WTC11 (cell line): ENCODE results near the gene SLC25A21. TPM values are rescaled to one million over a fixed set of nuclear protein-coding genes. Genes with fewer than 3 reads are reported as not detected.

ENCODE experiments used
- ATAC-seq: fragments of 200-7000 bp; cut with Tn5 transposase; 2 replicates; pipeline ENCODE4 v1.10.0; 2021; ENCODE audit warnings: mild to moderate bottlenecking, moderate library complexity
- CTCF ChIA-PET: fragments of 300-600 bp; sonication (Branson Sonifier 250); formaldehyde crosslinking; loops from one replicate; lab custom pipeline; 2021; ENCODE audit warnings: antibody characterized with exemption; lab: Charles Lee
- POLR2A ChIA-PET: fragments of 350-600 bp; sonication (Branson Sonifier 250); formaldehyde crosslinking; loops from one replicate; lab custom pipeline; 2021; ENCODE audit warnings: antibody characterized with exemption; lab: Charles Lee
- DNase-seq: peaks from one replicate; pipeline ENCODE4 v3.0.0; 2021; ENCODE audit warnings: low spot score
- H3K27ac Mint-ChIP-seq: 2 replicates; pipeline ENCODE4 v1.8.0; 2021; ENCODE audit warnings: mixed read lengths
- H3K27me3 Mint-ChIP-seq: 2 replicates; pipeline ENCODE4 v1.8.0; 2021; ENCODE audit warnings: low read depth, mild to moderate bottlenecking, moderate library complexity, mixed read lengths
- H3K36me3 Mint-ChIP-seq: 2 replicates; pipeline ENCODE4 v1.8.0; 2021; ENCODE audit warnings: mixed read lengths
- H3K4me1 Mint-ChIP-seq: 2 replicates; pipeline ENCODE4 v1.8.0; 2022; ENCODE audit warnings: mixed read lengths
- H3K4me3 Mint-ChIP-seq: 2 replicates; pipeline ENCODE4 v1.8.0; 2021; ENCODE audit warnings: mild to moderate bottlenecking, moderate library complexity, mixed read lengths
- H3K9me3 Mint-ChIP-seq: 2 replicates; pipeline ENCODE4 v1.8.0; 2021; ENCODE audit warnings: mixed read lengths
- CREM ChIP-seq: sonication (generic); formaldehyde crosslinking; IDR thresholded peaks from 2 replicates; pipeline ENCODE4 v1.8.1; 2022; ENCODE audit warnings: mild to moderate bottlenecking, missing genetic modification reagents, moderate library complexity
- JUN ChIP-seq: sonication (generic); formaldehyde crosslinking; IDR thresholded peaks from 2 replicates; pipeline ENCODE4 v1.8.0; 2023; ENCODE audit warnings: mild to moderate bottlenecking, missing genetic modification reagents
- KAT7 ChIP-seq: sonication (generic); formaldehyde crosslinking; IDR thresholded peaks from 2 replicates; pipeline ENCODE4 v1.8.1; 2023; ENCODE audit warnings: missing genetic modification reagents, mild to moderate bottlenecking, borderline replicate concordance
- NFYB ChIP-seq: sonication (generic); formaldehyde crosslinking; conservative IDR thresholded peaks from 2 replicates; pipeline ENCODE4 v1.8.0; 2022; ENCODE audit warnings: low read depth, missing genetic modification reagents
- SMAD3 ChIP-seq: sonication (generic); formaldehyde crosslinking; IDR thresholded peaks from 2 replicates; pipeline ENCODE4 v1.8.0; 2022; ENCODE audit warnings: missing genetic modification reagents, mild to moderate bottlenecking, borderline replicate concordance
- TCF7 ChIP-seq: sonication (generic); formaldehyde crosslinking; IDR thresholded peaks from 2 replicates; pipeline ENCODE4 v1.8.0; 2022; ENCODE audit warnings: mild to moderate bottlenecking, low read depth, missing genetic modification reagents, moderate library complexity
- TP53 ChIP-seq: sonication (generic); formaldehyde crosslinking; IDR thresholded peaks from 2 replicates; pipeline ENCODE4 v1.8.1; 2023; ENCODE audit warnings: mild to moderate bottlenecking, missing genetic modification reagents
- ZMAT4 ChIP-seq: fragments of 250-450 bp; sonication (Bioruptor Pico); IDR thresholded peaks from 2 replicates; pipeline ENCODE4 v1.9.0; 2021; ENCODE audit warnings: mild to moderate bottlenecking
- ZNF121 ChIP-seq: sonication (generic); formaldehyde crosslinking; IDR thresholded peaks from 2 replicates; pipeline ENCODE4 v1.8.0; 2023; ENCODE audit warnings: missing genetic modification reagents
- ZNF263 ChIP-seq: sonication (generic); formaldehyde crosslinking; IDR thresholded peaks from 2 replicates; pipeline ENCODE4 v1.8.1; 2022; ENCODE audit warnings: low read depth, mild to moderate bottlenecking, moderate library complexity, missing genetic modification reagents
- ZNF425 ChIP-seq: fragments of 250-450 bp; sonication (Bioruptor Pico); conservative IDR thresholded peaks from 2 replicates; pipeline ENCODE4 v1.9.0; 2021; ENCODE audit warnings: mild to moderate bottlenecking
- total RNA-seq: library from RNA; stranded (reverse); gene quantifications from 3 replicates; pipeline ENCODE4 v1.2.3, GENCODE V29; 2021
- TF ChIP-seq, protein P1 (sequence below): sonication (generic); formaldehyde crosslinking; conservative IDR thresholded peaks from 2 replicates; pipeline ENCODE4 v1.8.1; 2023; ENCODE audit warnings: mild to moderate bottlenecking, low read depth, missing genetic modification reagents, moderate library complexity
- TF ChIP-seq, protein P2 (sequence below): sonication (generic); formaldehyde crosslinking; IDR thresholded peaks from 2 replicates; pipeline ENCODE4 v1.8.1; 2023; ENCODE audit warnings: mild to moderate bottlenecking, missing genetic modification reagents, borderline replicate concordance
- TF ChIP-seq, protein P3 (sequence below): sonication (generic); formaldehyde crosslinking; IDR thresholded peaks from 2 replicates; pipeline ENCODE4 v1.8.0; 2022; ENCODE audit warnings: mild to moderate bottlenecking, missing genetic modification reagents

The SLC25A21 gene
- total RNA-seq, 1 experiment from 2014 or later = 8.2 TPM

- Mint-ChIP-seq H3K4me1 (peaks cover 3% of the 10 kb centered on the region), H3K27me3 (no peaks in the 10 kb centered on the region), H3K4me3 (no peak overlapping the region), H3K9me3 (peaks cover 6% of the 10 kb centered on the region), H3K27ac (no peak overlapping the region), H3K36me3 (peaks cover 12% of the 10 kb centered on the region)
- ChIA-PET CTCF (interaction anchor here (0.6 to 0.9 kb wide), 3 partner anchors 27 to 446 kb away, joined by 3 to 6 read pairs (median 4); no protein-coding TSS in a partner anchor), POLR2A (interaction anchor here (0.6 kb wide), 1 partner anchor 146 kb away, joined by 4 read pairs; no protein-coding TSS in a partner anchor)
- ATAC-seq (no peak), DNase-seq (no peak)
- TF ChIP-seq, protein P1, sequence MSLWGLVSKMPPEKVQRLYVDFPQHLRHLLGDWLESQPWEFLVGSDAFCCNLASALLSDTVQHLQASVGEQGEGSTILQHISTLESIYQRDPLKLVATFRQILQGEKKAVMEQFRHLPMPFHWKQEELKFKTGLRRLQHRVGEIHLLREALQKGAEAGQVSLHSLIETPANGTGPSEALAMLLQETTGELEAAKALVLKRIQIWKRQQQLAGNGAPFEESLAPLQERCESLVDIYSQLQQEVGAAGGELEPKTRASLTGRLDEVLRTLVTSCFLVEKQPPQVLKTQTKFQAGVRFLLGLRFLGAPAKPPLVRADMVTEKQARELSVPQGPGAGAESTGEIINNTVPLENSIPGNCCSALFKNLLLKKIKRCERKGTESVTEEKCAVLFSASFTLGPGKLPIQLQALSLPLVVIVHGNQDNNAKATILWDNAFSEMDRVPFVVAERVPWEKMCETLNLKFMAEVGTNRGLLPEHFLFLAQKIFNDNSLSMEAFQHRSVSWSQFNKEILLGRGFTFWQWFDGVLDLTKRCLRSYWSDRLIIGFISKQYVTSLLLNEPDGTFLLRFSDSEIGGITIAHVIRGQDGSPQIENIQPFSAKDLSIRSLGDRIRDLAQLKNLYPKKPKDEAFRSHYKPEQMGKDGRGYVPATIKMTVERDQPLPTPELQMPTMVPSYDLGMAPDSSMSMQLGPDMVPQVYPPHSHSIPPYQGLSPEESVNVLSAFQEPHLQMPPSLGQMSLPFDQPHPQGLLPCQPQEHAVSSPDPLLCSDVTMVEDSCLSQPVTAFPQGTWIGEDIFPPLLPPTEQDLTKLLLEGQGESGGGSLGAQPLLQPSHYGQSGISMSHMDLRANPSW (CRISPR knock-in tag) = no peak
- TF ChIP-seq, protein P2, sequence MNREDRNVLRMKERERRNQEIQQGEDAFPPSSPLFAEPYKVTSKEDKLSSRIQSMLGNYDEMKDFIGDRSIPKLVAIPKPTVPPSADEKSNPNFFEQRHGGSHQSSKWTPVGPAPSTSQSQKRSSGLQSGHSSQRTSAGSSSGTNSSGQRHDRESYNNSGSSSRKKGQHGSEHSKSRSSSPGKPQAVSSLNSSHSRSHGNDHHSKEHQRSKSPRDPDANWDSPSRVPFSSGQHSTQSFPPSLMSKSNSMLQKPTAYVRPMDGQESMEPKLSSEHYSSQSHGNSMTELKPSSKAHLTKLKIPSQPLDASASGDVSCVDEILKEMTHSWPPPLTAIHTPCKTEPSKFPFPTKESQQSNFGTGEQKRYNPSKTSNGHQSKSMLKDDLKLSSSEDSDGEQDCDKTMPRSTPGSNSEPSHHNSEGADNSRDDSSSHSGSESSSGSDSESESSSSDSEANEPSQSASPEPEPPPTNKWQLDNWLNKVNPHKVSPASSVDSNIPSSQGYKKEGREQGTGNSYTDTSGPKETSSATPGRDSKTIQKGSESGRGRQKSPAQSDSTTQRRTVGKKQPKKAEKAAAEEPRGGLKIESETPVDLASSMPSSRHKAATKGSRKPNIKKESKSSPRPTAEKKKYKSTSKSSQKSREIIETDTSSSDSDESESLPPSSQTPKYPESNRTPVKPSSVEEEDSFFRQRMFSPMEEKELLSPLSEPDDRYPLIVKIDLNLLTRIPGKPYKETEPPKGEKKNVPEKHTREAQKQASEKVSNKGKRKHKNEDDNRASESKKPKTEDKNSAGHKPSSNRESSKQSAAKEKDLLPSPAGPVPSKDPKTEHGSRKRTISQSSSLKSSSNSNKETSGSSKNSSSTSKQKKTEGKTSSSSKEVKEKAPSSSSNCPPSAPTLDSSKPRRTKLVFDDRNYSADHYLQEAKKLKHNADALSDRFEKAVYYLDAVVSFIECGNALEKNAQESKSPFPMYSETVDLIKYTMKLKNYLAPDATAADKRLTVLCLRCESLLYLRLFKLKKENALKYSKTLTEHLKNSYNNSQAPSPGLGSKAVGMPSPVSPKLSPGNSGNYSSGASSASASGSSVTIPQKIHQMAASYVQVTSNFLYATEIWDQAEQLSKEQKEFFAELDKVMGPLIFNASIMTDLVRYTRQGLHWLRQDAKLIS (CRISPR knock-in tag) = no peak
- TF ChIP-seq ZNF263 (CRISPR knock-in tag) = no peak
- TF ChIP-seq, protein P3, sequence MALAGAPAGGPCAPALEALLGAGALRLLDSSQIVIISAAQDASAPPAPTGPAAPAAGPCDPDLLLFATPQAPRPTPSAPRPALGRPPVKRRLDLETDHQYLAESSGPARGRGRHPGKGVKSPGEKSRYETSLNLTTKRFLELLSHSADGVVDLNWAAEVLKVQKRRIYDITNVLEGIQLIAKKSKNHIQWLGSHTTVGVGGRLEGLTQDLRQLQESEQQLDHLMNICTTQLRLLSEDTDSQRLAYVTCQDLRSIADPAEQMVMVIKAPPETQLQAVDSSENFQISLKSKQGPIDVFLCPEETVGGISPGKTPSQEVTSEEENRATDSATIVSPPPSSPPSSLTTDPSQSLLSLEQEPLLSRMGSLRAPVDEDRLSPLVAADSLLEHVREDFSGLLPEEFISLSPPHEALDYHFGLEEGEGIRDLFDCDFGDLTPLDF (CRISPR knock-in tag) = no peak
- no peak for TF ChIP-seq KAT7
- no peak for TF ChIP-seq JUN (CRISPR knock-in tag)
- no peak for TF ChIP-seq NFYB
- no peak for TF ChIP-seq ZMAT4 (CRISPR knock-in tag)
- no peak for TF ChIP-seq TCF7 (CRISPR knock-in tag)
- TF ChIP-seq TP53 (CRISPR knock-in tag) = no peak
- no peak for TF ChIP-seq ZNF425 (CRISPR knock-in tag)
- TF ChIP-seq, all 79 proteins: peak for 0
Measured at GRCh38 chr14:37122919-37123639, 49.3 kb downstream of the SLC25A21 start.

- CTCF ChIA-PET = interaction anchor here (0.6 to 0.8 kb wide), 2 partner anchors 28 to 447 kb away, joined by 4 to 6 read pairs; no protein-coding TSS in a partner anchor
- Mint-ChIP-seq H3K4me3 (no peak overlapping the region), H3K36me3 (peaks cover 15% of the 10 kb centered on the region), H3K9me3 (peaks cover 9% of the 10 kb centered on the region), H3K27ac (no peak overlapping the region), H3K4me1 (peaks cover 9% of the 10 kb centered on the region), H3K27me3 (no peaks in the 10 kb centered on the region)
- DNase-seq (no peak), ATAC-seq (peak; percentile 65)
- POLR2A ChIA-PET = no interaction called here
- TF ChIP-seq SMAD3 (no peak), CREM (CRISPR knock-in tag) (no peak), ZNF121 (no peak)
Measured at GRCh38 chr14:37122288-37122687, 50.1 kb downstream of the SLC25A21 start.
